Globus pallidus (tissue), 1 donor: Measurements from ENCODE around the gene CCR8.
"Not testable (repeated sequence)": the region's sequence is repeated elsewhere in the genome, so short reads cannot be mapped to it uniquely, and the experiment has no call there.

ENCODE experiments used
- DNase-seq: peaks from one replicate; pipeline ENCODE4 v3.0.0-alpha.2; 2015; ENCODE audit warnings: low spot score

CCR8 gene

GRCh38 chr3:39350714-39351113 is 21.2 kb downstream of the CCR8 start:
- DNase-seq = no peak

DNA sequence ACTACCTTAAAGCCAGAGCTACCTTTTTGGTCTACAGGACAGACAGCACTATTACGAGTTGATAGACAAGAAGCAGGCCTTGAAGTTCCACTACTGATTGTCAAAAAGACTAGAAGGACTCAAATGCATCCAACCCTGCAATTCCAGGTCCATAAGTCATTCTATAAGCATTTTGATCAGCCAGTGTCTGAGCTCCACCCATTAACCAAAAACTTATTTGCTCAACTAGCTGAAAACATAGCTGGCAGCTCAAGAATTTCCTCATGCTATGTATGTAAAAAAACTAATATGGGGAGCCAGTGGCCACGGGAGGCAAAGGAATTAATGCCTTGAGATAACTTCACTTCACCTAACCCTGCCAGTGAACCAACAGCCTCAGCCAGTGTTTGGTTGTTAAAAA is 21.6 kb downstream of the CCR8 start:
- not testable (repeated sequence) for DNase-seq

GRCh38 chr3:39353168-39353927 is 23.8 kb downstream of the CCR8 start:
- DNase-seq = not testable (repeated sequence)

DNA sequence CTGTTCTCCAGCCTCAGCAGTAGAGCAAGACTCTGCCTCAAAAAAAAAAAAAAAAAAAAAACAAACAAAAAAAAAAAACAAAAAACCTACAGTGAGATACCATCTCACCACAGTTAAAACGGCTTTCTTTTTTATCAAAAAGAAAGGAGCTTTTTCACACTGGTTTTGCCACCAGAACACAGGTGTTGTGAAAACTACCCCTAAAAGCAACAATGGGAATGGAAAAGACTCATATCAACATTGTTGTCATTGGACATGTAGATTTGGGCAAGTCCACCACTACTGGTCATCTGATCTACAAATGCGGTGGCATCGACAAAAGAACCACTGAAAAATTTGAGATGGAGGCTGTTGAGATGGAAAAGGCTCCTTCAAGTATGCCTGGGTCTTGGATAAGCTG is 28.8 kb downstream of the CCR8 start:
- DNase-seq = no peak

DNA sequence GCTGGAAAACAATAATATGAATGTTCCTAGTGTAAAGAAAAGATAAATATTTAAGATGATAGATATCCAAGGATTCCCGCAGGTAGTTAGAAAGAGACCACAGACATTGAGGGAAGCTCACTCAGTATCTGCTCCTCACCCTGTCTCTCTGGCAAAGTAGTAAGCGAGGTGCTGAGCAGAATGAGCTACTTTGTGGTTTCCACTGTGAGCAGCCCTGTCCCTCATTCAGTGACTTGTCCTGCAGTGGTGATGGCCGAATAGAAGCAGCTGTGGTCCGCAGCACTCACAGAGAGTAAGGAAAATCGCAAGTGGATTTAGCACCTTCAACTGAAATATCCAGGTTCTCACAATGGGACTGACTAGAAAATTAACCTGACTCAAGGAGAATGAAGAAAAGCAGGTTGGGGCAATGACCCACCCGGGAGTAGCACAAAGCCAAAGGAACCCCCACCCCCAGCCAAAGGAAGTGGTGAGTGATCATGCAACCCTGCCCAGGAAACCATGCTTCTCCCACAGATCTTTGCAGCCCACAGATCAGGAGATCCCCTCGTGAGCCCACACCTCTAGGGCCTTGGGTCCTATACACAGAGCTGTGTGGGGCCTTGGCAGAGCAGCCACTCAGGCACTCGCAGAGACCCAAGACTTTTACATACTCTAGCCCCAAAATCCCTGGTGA is 31.9 kb downstream of the CCR8 start:
- no peak for DNase-seq

DNA sequence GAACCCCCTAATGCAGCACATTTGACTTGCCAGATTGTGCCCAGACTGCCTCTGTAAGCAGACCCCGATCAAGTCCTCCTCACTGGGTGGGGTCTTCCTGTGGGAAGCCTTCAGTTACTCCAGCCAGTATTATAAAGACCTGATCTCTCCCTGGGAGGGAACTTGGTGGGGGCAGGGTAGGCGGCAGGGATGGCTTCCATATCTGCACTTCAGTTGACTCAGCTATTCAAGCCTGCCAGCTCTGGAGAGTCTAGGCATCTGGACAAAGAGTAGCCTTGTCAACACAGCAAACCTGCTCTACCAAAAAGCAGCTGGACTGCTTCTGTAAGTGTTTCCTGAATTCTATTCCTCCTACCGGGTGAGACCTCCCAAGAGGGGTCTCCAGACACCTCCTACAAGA is 32.7 kb downstream of the CCR8 start:
- no peak for DNase-seq

DNA sequence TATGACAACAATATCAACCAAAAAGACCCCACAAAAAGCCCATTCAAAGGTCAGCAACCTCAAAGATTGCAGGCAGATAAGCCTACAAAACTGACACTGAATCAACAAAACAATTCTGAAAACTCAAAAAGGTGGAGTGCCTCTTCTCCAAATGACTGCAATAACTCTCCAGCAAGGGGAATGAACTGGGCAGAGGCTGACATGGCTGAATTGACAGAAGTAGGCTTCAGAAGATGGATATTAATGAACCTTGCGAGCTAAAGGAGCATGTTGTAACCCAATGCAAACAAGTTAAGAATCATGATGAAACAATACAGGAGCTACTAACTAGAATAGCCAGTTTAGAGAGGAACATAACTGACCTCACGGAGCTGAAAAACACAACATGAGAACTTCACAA is 33.3 kb downstream of the CCR8 start:
- DNase-seq = no peak

- DNase-seq = not testable (repeated sequence)
These were observed 40.9 kb downstream of the CCR8 start for GRCh38 chr3:39370450-39370849.

GRCh38 chr3:39372833-39373232 is 43.3 kb downstream of the CCR8 start:
- DNase-seq = no peak

DNA sequence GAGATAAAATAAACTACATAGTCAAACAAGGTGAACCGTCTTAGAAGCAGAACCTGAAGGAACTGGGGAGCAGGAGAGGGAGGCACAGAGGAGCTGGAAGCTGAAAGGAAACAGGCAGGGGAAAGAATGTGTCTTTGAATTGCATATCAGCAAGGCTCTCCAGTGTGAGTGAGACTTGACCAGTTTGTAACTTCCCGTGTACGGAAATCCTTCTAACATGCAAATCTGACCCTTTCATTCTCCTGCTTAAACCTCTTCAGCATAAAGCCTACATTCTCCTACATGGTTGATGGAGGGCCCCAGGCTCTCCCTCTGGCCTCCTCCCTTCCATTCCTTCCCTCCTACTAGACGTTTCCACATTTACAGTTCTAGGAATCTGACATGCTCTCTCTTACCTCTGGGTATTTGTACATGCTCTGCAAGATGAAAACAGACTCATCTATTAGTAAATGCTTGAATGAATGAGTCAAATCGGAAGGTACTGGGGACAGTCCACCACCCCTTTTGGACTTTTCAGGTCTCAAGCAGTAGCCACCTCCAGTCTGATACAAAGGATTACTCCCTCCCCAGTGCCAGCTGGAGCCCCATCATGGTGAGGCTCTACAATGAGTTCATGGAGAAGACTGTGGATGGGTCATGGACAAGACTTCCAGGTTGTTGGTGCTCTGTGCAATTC is 47.6 kb downstream of the CCR8 start:
- no peak for DNase-seq

GRCh38 chr3:39378088-39378487 is 48.6 kb downstream of the CCR8 start:
- no peak for DNase-seq

DNA sequence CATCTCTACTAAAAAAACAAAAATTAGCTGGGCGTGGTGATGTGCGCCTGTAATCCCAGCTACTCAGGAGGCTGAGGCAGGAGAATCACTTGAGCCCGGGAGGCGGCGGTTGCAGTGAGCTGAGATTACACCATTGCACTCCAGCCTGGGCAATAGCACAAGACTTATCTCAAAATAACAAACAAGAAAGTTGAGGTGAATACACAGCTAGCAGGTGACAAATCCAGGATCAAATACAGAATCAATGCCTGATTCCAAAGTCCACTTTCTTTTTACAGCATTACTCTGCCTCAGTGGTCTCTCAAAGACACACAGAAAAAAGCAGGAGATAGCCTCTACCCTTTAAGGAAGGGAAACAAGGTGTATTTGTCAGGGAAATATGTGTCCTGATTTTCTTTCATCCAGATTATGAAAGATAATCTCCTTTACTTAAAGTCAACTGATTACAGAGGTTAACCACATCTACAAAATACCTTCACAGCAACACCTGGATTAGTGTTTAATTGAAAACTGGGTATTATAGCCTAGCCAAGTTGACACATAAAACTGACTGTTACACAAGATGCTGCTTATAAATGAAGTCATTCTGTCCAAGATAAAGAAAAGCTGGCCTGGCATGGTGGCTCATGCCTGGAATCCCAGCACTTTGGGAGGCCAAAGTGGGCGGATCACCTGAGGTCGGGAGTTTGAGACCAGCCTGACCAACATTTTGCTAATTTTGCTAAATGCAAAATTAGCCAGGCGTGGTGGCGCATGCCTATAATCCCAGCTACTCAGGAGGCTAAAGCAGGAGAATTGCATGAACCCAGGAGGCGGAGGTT is 49.7 kb downstream of the CCR8 start:
- no peak for DNase-seq

GRCh38 chr3:39379778-39380155 is 50.3 kb downstream of the CCR8 start:
- DNase-seq = no peak

DNA sequence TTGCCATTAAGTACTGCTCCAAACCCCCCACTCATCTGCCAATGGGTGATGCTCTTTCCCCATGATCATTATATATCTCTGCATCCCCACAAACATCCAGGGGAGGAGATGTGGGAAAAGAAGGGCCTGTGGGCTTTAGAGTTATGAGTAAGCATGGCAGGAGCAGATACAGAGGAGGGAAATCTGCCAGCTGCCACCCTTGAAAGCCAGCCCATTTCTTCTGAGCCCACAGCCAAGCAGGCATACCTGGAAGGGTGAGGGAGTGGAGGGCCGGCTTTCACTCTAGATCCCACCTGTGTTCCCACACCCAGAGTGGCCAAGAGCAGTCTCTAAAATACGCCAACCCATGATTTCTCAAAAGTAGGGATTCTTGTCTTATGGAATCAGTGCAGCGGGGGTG is 51.9 kb downstream of the CCR8 start:
- no peak for DNase-seq
